Thyroid gland (tissue), 4 donors: Measurements from ENCODE around the gene PPP1R13B. TPM values are rescaled to one million over a fixed set of nuclear protein-coding genes. Genes with fewer than 3 reads are reported as not detected.

Experiments
- DNase-seq, 2 donors: peaks; one replicate each; pipeline ENCODE4 v3.0.0-alpha.2; 2019
- H3K27ac ChIP-seq, 3 donors: fragments of 200-600 bp; sonication (generic); 1 replicate in 2 of 3; 2 replicates in 1 of 3; pipeline ENCODE4 v1.5.1; 2016 to 2019; ENCODE audit warnings: mild to moderate bottlenecking in 1 of 3, moderate library complexity in 1 of 3
- H3K27me3 ChIP-seq: fragments of 200-600 bp; sonication (generic); one replicate; pipeline ENCODE4 v1.5.1; 2019
- H3K36me3 ChIP-seq, 2 donors: fragments of 200-600 bp; sonication (generic); one replicate each; pipeline ENCODE4 v1.5.1; 2016 to 2019
- H3K4me1 ChIP-seq, 2 donors: fragments of 200-600 bp; sonication (generic); one replicate each; pipeline ENCODE4 v1.5.1; 2017 to 2019
- H3K4me3 ChIP-seq, 3 donors: fragments of 200-600 bp; sonication (generic); replicated peaks in 1 of 3; 1 replicate in 2 of 3; 2 replicates in 1 of 3; pipeline ENCODE4 v1.5.1; 2016; ENCODE audit warnings: mild to moderate bottlenecking in 1 of 3
- H3K9me3 ChIP-seq: fragments of 200-600 bp; sonication (generic); one replicate; pipeline ENCODE4 v1.5.1; 2017
- CTCF ChIP-seq, 6 experiments: fragments of 200-600 bp in 3 of 6; fragments of 450-650 bp in 3 of 6; sonication (generic) in 3 of 6; IDR thresholded peaks; one replicate each; pipeline ENCODE4 v1.5.1; 2016 to 2019; ENCODE audit warnings: antibody characterized with exemption in 6 of 6, mild to moderate bottlenecking in 2 of 6, inconsistent platforms in 1 of 6, moderate library complexity in 1 of 6
- POLR2A ChIP-seq, 2 donors: fragments of 450-650 bp; IDR thresholded peaks; one replicate each; pipeline ENCODE4 v1.6.1; 2017; ENCODE audit warnings: antibody characterized with exemption in 2 of 2, mild to moderate bottlenecking in 2 of 2, moderate library complexity in 1 of 2
- WGBS, 2 donors: methylation state at CpG; one replicate each; pipeline ENCODE4 v1.1.5; 2017; 5-methylcytosine and 5-hydroxymethylcytosine counted together
- intact Hi-C: fragments of 100-400 bp; cut with DNase I; formaldehyde crosslinking; loops from one replicate; pipeline ENCODE4 v1.15.1; 2023
- total RNA-seq, 4 donors: library from RNA; depleted of rRNA; stranded (reverse); fragments of >200 nt; gene quantifications; one replicate each; pipeline ENCODE4 v1.2.3, GENCODE V29; 2016

The PPP1R13B gene
- total RNA-seq, 4 donors from 2014 or later = 77.0 to 131 (median 81.8) TPM

- DNase-seq = no peak
- intact Hi-C loops = no loop called here
- TF ChIP-seq POLR2A (IDR thresholded peaks at IDR 0.05) (no peak), CTCF (IDR thresholded peaks at IDR 0.05) (no peak)
- Histone ChIP-seq H3K27ac (peak overlapping the region in 1 of 3 donors; percentile 16), H3K9me3 (no peaks in the 10 kb centered on the region), H3K27me3 (no peaks in the 10 kb centered on the region), H3K4me3 (no peak overlapping the region), H3K36me3 (peaks cover 31 to 34% of the 10 kb centered on the region in 2 donors), H3K4me1 (peaks cover 22 to 26% of the 10 kb centered on the region in 2 donors)
- WGBS, 2 donors = 88 to 95% methylated on average over 8 of the region's 8 CpGs
These were observed 157.0 kb downstream of the PPP1R13B start for GRCh38 chr14:103690332-103690731.

DNA sequence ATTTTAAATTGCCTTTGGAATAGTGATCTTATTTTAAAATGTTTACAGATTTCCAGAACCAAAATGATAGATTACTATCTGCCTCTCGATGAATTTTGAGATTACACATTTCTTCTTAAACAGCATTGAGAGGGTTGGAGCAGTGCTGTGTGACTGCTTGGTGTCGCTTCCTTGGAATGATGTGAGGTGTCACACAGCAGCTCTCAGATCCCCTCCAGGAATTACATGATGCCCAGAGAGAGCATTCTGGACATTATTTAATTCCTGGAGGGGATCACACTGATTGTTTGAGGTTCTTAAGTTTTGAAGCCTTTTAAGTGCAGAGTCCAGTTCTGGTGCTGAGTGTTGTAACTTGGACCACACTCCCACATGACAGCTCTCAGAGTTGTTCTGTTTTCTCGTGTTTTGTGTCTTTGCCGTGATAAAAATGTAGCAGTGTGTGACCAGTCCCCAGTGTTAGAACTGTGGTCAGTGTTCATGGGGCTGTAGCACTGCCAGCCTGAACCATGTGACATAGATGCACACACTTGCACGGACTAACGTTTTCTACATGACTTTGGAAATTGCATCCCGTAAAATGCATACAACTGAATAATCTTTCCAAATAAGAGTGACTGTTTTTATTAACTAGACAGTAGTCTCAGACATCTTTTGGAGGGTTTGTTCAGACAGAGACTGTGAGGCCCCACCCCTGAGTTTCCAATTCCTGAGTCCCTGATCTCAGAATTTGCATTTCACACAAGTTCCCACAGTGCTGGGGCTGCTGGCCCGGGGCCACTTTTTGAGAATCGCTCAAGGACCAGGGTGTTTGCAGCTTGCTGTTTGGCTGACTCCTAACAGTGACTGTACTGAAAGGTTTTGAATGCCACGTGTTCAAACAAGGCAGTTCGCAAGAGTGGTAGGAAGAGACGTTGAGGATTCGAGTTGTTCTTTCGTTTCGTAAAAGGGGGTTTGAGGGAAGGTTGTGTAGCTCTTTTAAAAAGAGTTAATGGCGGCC is 158.2 kb downstream of the PPP1R13B start:
- peak overlapping the region in 1 of 3 donors; percentile 23 for H3K27ac ChIP-seq
- no peaks in the 10 kb centered on the region for H3K27me3 ChIP-seq
- H3K36me3 ChIP-seq = peaks cover 35 to 41% of the 10 kb centered on the region in 2 donors
- H3K9me3 ChIP-seq = no peaks in the 10 kb centered on the region
- no peak overlapping the region for H3K4me3 ChIP-seq
- H3K4me1 ChIP-seq = peaks cover 22 to 26% of the 10 kb centered on the region in 2 donors
- TF ChIP-seq CTCF (IDR thresholded peaks at IDR 0.05) = no peak
- no peak for TF ChIP-seq POLR2A (IDR thresholded peaks at IDR 0.05)
- peak; percentile 90 for DNase-seq
- intact Hi-C loops = no loop called here
- 41 to 47% methylated on average over 16 of the region's 16 CpGs for WGBS, 2 donors

DNA sequence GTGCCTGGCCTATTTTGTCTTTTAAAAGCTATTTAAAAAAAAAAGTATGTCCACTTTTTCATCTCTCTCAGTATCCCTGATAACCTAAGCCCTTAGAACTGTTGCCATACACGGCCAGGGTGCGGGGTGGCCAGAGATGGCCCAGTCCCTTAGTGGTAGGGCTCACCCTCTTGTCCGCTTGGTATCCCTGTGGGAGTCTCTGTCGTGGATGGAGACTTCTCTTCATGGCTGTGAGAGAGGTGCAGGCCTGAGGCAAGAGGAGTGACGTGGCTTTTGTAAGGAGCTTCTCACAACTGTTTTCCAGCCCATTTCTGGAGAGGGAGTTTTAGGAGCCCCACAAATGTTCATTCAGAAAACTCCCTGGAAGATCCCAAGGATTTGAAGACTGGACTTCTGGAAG is 158.9 kb downstream of the PPP1R13B start:
- 93 to 94% methylated on average over 4 to 5 of the region's 5 CpGs for WGBS, 2 donors
- intact Hi-C loops = no loop called here

DNA sequence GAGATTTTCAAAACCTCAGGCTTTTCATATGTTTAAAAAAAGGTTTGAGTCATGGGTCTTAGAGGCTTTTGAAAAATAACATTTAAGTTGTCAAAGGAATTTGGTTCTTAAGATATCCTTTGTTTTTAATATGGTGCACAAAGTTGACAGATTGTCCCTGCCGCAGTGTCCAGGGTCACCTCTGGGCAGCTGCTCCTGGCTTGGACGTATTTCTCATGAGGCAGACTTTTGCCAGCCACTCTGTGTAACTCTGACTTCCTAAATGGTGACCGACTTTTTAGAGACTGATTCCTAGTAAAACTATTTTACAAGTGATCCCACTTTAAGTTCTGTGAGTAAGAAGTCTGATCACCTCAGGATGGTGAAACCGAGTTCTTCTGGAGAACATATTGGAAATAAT is 159.7 kb downstream of the PPP1R13B start:
- Histone ChIP-seq H3K4me1 (peaks cover 22 to 26% of the 10 kb centered on the region in 2 donors), H3K9me3 (no peaks in the 10 kb centered on the region), H3K36me3 (peaks cover 37 to 39% of the 10 kb centered on the region in 2 donors), H3K27me3 (no peaks in the 10 kb centered on the region), H3K4me3 (no peak overlapping the region), H3K27ac (no peak overlapping the region)
- no peak for DNase-seq
- 91 to 93% methylated on average over 4 of the region's 4 CpGs for WGBS, 2 donors
- intact Hi-C loops = no loop called here
- no peak for TF ChIP-seq POLR2A (IDR thresholded peaks at IDR 0.05)
- TF ChIP-seq CTCF (IDR thresholded peaks at IDR 0.05) = no peak

More for the DNA sequence above, 158.9 kb downstream of the PPP1R13B start:
- Histone ChIP-seq H3K36me3 (peaks cover 35 to 38% of the 10 kb centered on the region in 2 donors), H3K27me3 (no peaks in the 10 kb centered on the region), H3K27ac (peak overlapping the region in 1 of 3 donors; percentile 23), H3K4me3 (no peak overlapping the region), H3K4me1 (peaks cover 22 to 26% of the 10 kb centered on the region in 2 donors), H3K9me3 (no peaks in the 10 kb centered on the region)
- no peak for DNase-seq
- no peak for TF ChIP-seq CTCF (IDR thresholded peaks at IDR 0.05)
- no peak for TF ChIP-seq POLR2A (IDR thresholded peaks at IDR 0.05)
